Forelimb muscle (tissue), 1 donor: Measurements from ENCODE around the gene CIB1. TPM values are rescaled to one million over a fixed set of nuclear protein-coding genes. Genes with fewer than 3 reads are reported as not detected.
"Not testable (repeated sequence)": the region's sequence is repeated elsewhere in the genome, so short reads cannot be mapped to it uniquely, and the experiment has no call there.

Experiments used
- DNase-seq: peaks from one replicate; pipeline ENCODE4 v3.0.0-alpha.2; 2013; ENCODE audit warnings: low read depth
- polyA plus RNA-seq: library from polyadenylated mRNA; unstranded; fragments of 120-200 nt; gene quantifications from one replicate; pipeline ENCODE4 v1.2.1, GENCODE V29; 2013; ENCODE audit not compliant: insufficient read length

Gene CIB1
- polyA plus RNA-seq, result 20.7 TPM

DNA sequence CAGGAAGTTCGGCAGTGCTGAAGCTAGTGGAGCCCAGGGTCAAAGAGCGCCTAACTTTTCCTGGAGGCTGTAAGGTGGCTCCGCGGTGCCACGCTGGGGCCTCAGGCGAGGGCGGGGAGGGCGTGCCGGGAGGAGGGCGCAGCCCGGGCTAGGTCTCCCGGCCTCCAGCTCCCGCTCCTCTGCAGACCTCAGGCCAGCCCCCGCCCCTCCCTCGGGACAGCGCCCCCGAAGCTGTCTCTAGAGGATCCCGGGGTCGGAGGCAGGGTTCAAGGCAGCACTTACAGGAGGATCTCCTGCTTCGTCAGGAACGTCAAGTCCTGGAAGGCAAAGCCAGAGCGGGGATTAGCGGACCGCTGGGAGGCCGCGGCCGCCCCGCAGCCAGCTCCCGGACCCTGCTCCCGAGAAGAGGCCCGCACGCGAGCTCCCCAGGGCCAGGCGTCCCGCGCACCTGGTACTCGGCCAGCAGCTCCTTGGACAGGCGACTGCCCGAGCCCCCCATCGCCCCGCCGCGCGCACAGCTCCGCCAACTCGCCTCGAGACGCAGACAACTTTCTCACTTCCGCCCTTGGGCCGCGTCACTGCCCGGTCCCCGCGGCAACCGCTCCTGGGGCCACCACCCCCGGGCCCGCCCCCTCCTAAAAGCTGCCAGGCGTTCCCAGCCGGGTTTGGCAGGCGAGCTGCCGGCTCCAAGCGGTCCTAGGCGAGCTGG, at the start of gene CIB1:
CIB1 (minus strand) TSS at position 555 of the 709 bp plus-strand sequence; CDS start at position 499, 56 bp downstream.
- DNase-seq, result peak; percentile 81

DNA sequence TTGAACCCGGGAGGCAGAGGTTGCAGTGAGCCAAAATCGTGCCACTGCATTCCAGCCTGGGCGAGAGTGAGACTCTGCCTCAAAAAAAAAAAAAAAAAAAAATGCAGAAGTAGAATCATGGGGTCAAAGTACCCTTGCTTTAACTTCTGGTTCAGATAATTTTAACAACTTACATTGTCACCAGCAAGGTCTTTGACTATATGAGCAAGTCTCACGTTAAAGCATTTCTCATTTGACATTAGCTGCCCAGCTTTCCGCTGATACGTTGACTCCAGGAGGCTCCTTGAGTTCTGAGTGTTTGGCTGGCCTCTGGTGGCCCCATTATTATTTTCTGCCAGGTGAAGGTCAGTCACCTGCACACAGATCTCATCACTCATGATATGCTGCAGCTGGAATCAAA, 47.9 kb upstream of the CIB1 start:
- not testable (repeated sequence) for DNase-seq

DNA sequence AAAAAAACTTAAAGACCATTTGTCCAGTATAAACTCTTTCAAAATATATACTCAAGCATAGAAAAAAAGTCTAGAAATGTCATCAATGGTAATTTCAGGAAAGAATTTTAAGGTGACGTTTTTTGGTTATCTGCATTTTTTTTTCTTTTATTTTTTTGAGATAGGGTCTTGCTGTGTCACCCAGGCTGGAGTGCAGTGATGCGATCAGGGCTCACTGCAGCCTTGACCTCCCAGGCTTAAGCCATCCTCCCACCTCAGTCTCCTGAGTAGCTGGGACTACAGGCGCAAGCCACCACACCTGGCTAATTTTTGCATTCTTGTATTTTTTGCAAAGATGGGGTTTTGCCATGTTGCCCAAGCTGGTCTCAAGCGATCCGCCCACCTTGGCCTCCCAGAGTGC, 47.0 kb upstream of the CIB1 start:
- not testable (repeated sequence) for DNase-seq

DNA sequence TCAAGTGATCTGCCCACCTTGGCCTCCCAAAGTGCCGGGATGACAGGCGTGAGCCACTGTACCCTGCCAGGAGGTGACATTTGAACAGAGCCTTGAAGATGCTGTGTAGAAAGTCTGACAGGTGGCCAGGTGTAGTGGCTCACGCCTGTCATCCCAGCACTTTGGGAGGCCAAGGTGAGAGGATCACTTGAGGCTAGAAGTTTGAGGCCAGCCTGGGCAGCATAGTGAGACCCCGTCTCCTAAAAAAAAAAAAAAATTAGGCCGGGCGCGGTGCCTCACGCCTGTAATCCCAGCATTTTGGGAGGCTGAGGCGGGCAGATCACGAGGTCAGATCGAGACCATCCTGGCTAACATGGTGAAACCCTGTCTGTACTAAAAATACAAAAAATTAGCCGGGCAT, 44.7 kb upstream of the CIB1 start:
- DNase-seq, result not testable (repeated sequence)

DNA sequence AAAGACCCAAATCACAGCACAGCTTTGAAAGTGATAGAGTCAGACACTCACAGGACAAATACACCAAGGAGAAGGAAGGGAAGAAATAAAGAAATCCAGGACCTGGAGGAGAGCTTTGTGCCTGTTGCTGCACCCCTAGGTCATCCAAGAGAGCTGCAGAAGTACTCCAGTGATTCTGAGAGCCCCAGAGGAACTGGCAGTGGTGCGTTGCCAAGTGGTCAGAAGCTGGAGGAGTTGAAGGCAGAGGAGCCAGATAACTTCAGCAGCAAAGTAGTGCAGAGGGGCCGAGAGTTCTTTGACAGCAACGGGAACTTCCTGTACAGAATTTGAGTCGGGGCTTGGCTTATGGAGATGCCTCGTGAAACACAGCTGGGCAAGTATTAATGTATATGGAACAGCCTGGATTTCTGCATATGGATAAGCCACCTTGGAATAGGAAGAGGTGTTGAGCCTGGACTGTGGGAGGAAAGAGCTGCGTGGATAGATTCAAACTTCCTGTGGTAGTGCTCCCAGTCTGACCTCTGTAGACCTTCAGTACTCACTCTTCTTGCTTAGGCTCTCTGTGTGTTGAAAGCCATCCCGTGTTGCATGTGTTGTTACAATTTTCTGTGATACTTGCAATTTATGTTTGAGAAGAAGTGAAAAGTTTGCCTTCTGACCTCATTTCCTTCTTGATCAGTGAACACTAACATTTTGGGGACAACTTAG, 37.9 kb upstream of the CIB1 start:
- DNase-seq, result no peak

DNA sequence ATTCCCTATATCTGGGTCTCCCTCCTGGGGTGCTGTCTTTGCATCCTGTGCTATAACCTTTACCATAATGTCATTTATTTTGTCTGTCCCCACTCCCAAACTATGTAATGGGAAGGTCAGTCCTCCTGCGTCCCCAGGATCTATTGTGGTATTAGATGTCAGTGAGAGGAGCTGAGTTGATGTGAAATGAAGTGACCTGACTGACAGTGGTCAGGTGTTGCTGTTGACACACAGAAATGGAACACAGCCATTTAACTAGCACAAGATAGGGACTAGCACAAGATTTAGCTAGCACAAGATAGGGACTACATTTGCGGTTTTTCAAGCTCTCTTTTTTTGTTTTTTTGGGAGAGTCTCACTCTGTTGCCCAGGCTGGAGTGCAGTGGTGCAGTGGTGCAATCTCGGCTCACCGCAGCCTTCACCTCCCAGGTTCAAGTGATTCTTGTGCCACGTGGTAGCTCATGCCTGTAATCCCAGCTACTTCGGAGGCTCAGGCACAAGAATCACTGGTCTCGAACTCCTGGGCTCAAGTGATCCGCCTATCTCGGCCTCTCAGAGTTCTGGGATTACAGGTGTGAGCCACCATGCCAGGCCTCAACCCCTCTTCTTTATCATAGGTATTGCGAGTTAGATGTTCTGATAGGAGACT, 36.9 kb upstream of the CIB1 start:
- DNase-seq, result no peak

DNA sequence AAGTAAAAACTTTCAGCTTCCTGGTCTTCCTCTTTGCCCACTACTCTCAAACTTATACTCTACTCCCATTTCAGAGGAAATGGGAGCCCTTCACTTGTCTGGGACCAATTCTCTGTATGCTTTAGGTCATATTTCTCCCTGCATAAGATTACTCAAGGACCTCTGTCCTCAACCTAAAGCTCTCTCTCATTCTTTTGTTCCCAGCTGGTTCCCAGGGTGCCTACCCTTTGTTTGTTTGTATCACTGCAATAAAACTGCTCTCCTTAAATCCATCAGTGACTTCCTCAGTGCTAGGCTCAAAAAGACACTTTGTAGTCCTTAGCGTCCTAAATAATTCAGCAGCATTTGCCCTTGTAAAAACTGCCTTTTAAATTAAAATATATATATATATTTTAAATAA, 34.7 kb upstream of the CIB1 start:
- no peak for DNase-seq

DNA sequence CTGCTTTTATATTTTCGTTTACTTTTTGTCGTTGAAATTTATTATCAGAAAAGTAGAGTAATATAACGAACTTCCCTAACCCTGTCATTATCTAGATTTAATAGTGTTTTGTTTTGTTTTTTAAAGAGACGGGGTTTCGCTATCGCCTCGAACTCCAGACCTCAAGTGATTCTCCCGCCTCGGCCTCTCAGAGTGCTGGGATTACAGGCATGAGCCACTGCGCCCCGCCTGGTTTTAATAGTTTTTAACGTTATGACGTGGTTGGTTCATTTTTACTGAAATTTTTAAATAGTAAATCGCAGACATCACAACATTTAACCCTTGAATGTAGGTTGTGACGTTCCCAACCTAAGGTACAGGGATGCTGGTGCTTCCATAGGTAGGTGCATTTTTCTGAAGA, 32.7 kb upstream of the CIB1 start:
- DNase-seq, result no peak

DNA sequence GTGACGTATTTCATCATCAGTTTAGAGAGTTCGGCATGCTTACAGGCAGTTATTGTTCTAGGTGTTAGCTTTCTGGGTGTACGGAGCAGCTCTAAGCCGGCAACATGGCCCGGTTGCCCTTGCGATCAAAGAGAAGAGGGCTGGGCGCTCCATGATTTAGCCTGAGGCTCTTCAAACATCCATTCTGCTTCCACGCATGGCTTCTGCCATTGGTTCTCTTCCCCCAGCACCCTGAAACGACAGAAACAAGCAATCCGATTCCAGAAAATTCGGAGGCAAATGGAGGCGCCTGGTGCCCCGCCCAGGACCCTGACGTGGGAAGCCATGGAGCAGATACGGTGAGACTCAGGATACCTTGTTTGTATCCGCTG, 32.3 kb upstream of the CIB1 start:
- no peak for DNase-seq

DNA sequence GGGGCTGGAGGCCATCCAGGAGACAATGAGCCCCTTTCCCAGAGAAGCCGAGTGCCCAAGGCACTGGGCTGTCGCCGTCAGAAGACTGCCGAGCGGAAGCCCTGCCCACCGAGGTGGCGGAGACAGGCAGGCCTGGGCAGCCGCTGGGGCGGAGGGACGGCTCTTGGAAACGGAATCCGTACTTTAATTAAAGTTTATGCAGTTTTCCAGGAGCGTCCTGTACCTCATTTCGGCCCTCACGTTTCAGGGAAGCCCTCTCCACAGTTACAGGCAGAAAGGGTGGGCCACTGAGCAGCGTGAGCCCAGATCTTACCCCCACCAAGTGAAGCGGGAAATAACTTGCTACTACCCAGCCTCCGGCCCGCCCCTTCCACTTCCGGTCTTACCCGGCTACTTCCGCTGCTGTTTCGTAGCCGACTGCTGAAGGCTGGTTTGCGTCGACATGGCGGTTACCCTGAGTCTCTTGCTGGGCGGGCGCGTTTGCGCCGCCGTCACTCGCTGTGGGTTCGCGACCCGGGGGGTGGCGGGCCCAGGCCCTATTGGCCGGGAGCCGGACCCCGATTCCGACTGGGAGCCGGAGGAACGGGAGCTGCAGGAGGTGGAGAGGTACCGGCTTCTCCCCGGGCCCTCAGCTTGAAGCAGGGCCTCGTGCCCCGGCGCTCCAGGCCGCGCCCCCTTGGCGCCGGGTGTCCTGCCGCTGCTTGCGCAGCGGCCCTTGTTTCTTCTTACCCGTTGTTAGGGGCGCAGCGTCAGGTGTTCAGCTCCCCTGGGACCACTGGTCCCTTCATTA, 31.7 kb upstream of the CIB1 start, which contains the start of gene NGRN:
NGRN (plus strand) TSS at position 402 of the 790 bp plus-strand sequence; CDS start at position 443, 41 bp downstream.
- peak; percentile 91 for DNase-seq

DNA sequence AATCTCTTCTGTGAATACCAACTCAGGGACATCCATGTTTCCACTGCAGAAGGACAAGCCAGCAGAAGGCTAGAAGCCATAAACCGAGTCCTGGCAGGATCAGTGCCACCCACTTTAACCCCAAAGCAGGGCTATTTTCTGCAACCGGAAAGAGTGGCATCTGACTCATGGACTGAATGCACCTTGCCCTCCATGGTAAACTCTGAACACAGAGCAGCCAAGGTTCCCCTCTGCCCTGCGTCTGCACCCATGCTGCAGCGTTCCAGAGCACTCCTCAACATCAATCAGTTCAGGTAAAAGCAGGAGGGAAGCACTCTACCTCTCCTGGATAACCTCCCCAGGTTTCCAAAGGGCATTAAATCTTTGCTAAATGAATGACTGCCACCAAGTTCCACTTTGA, 30.9 kb upstream of the CIB1 start:
- DNase-seq, result no peak

DNA sequence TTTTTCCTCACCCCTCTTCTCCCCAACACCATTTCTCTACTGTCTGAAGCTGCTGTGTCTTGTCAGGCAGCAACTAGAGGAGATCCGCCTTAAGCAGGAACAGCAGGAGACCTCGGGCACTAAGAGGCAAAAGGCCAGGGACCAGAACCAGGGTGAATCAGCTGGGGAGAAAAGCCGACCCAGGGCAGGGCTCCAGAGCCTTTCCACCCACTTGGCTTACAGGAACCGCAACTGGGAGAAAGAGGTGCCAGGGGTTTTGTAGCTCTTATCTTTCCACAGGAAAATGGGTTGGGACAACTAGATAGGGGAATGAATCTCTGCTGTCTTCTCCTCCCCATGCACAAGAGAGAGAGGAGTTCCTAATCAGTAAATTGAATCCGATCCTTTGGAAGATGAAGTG, 28.7 kb upstream of the CIB1 start:
- DNase-seq, result no peak

DNA sequence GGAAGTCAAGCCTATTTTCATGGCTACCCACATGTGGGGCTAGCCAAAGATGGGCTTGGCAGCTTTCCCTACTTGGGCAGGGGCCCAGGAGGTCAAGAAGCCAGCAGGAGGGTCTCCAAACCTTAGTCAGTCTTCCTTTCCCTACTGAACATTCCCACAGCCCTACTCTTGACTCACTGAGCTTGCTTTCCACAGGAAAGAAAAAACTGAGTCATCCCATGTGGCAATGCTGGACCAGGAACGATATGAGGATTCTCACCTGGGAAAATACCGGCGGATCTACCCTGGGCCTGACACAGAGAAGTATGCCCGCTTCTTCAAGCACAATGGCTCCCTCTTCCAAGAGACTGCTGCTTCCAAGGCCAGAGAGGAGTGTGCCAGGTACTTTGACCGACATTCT, 28.1 kb upstream of the CIB1 start:
- no peak for DNase-seq

DNA sequence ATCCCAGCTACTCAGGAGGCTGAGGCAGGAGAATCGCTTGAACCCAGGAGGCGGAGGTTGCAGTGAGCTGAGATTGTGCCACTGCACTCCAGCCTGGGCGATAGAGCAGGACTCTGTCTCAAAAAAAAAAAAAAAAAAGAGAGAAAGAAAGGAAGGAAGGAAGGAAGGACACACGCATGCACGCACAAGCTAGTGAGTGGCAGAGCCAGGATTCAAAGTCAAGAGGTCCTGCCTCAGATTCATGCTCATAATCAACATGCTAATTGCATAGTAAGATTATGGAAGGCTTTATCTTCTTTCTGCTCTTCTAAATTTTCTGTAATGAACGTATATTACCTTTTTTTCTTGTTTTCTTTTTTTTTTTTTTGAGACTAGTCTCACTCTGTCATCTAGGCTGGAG, 27.0 kb upstream of the CIB1 start:
- not testable (repeated sequence) for DNase-seq

DNA sequence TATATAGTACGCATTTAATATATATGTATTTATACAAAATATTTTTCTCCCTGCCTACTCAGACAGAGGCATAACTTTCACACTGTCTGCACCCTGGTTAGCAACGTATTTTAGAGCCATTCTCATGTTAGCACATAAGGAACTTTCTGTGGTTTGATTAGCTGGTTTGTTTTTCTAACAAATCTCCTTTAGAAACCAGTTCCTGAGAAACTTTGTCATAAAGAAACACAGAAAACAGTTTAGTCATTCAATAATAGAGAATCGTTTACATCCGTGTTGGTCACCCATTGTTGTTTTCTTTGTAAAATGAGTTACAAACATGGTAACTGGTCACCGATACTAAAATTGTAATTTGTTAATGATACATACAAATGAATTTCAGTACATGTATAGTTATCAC, 25.8 kb upstream of the CIB1 start:
- DNase-seq, result no peak

DNA sequence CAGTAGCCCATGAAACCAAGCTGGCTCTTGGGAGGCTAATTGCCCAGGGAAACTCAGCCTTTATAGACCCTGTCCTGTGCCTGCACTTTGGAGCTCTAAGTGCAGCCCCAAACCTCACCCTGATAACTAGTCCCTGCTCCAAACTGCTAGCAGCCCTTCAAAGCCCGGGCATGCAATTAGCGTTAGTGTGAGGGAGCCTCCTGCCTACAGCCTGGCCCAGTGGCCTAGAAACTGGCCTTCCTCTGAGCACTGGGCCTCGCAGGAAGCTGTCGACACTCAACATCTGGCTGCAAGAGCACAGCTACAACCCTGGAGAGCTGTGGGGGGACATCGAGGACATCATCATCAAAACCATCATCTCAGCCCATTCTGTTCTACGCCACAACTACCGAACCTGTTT, 24.0 kb upstream of the CIB1 start:
- DNase-seq, result no peak

DNA sequence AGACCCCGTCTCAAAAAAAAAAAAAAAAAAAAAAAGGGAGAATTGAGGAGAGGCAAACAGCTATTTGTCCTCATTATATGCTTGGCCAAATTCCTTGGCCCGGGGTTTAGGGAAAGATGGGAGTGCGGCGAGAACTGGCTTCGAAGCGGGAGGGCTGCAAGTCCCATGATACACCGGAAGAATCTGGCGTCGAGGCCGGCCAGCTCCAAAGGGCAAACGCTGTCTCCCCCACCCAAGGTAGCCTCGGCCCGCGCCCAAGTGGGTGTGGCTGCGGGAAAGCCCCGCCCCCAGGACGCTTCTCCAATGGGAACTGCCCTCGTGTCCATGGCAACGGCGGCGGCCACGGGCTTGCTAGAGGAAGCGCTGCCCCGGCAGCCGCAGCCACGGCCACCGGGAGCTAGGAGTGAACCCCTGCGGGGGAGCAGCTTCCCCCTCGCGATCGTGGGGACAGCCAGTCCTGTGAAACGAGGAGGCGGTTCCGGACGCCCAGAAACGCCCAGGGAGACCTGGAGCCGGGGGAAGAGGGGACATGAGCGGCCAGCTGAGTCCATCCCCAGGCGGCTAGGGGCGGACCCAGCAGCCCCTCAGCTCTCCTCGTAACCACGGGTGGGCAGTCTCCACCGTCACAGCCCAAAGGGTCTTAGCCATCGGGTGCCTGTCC, 15.6 kb upstream of the CIB1 start, which contains the start of gene TTLL13:
TTLL13 (plus strand) TSS at position 354 of the 661 bp plus-strand sequence. CDS start 1,075 bp downstream, outside the sequence.
- no peak for DNase-seq

DNA sequence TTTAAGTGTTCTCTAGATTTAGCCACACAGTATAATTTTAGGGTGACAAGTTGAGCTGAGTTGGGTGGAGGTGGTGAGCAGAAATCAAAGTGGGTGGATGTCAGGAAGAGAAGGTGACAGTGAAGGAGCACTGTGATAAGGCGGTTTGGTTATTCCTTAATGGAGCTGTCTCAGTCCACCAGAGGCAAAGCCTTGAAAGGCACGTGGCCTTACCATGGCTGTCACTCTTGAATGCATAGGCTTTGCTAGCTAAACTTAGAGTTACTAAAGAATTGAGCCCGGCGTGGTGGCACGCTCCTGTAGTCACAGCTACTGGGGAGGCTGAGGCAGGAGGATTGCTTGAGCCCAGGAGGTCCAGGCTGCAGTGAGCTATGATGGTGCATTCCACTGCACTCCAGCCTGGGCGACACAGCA, 15.1 kb upstream of the CIB1 start:
- DNase-seq, result no peak

DNA sequence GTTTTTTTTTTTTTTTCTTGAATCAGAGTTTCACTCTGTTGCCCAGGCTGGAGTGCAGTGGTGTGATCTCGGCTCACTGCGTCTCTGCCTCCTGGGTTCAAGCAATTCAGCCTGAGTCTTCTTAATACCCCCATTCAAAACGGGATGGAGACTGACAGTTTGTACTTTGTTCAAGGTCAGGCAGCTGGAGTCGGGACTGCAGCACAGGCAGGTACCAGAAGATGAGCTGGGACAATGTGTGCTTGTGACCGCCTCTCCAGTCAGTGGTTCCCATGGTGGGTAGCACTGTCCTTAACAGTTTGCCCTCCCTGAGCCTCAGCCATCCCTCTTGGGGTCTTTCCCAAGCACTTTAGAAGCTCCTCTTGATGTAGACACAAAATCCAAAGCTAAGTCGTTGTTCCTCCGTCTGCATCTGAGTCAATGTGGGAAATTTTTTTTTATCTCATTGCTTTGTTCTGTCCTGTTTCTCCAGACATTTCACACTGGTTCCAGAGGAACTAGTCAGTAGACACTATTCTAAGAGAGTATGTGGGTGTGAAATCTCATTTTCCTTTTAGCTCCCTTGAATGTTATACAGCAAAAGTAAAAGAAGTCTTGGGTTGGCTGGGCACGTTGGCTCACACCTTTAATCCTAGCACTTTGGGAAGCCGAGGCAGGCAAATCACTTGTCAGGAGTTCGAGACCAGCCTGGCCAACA, 10.3 kb upstream of the CIB1 start:
- DNase-seq, result no peak

DNA sequence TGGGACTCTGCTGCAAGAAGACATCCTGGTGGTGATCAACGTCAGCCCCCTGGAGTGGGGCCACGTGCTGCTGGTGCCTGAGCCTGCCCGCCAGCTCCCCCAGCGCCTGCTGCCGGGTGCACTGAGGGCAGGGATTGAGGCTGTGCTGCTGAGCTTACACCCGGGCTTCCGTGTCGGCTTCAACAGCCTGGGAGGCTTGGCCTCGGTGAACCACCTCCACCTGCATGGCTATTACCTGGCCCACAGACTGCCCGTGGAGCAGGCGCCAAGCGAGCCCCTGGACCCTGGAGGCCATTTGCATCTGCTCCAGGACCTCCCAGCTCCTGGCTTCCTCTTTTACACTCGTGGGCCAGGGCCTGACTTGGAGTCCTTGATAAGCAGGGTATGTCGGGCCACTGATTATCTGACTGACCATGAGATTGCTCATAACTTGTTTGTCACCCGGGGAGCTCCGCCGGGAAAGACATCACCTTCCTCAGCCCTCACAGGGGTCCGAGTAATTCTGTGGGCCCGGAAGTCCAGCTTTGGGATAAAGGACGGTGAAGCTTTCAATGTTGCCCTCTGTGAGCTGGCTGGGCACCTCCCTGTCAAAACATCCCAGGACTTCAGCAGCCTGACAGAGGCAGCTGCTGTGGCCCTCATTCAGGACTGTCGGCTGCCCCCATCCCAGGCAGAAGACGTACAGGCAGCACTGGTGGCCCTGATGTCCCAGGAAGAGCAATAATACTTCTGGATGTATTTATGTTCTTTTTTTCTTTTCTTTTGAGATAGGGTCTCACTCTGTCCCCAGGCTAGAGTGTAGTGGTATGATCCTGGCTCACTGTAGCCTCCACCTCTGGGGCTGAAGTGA, 7.8 kb upstream of the CIB1 start:
- DNase-seq, result no peak
